GM21717 (cell line): Measurements from ENCODE around the gene ACE.

Source experiments
- ATAC-seq: cut with Tn5 transposase; IDR thresholded peaks from one replicate; pipeline ENCODE4 v1.9.1; 2021; ENCODE audit warnings: mild to moderate bottlenecking, moderate library complexity; ENCODE audit not compliant: unreplicated experiment

The ACE gene

DNA sequence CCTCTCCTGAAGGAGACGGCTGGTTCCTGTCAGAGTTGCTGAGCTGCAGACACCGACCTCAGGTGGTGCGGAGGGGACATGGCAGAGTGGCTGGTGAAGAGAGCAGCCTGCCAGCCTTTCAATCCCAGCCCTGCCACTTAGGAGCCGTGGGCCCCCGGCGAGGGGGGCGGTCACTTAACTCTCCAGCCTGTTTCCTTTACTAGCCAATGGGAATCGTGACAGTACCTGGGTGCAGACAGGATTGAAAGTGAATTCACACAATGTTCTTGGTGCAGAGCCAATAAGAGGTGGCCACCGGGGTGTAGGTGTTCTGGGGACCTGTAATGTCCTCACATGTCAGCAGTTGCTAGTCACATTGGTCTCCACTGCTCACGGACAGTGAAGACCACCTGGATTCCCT is 13.5 kb downstream of the ACE start:
- ATAC-seq, result no peak

DNA sequence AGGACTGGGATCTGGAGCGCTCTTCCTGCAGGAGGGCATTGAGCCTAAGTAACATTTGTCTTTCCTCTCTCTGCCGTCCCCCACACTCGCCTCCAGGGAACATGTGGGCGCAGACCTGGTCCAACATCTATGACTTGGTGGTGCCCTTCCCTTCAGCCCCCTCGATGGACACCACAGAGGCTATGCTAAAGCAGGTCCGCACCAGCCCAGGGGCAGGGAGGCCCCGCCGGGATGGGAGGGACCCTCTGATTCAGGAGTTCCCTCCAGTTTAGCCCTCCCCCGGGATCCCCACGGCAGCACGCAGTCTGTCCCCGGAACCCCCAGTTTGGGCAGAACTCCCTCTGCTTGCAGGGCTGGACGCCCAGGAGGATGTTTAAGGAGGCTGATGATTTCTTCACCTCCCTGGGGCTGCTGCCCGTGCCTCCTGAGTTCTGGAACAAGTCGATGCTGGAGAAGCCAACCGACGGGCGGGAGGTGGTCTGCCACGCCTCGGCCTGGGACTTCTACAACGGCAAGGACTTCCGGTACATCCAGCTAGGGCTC is 14.1 kb downstream of the ACE start:
- ATAC-seq, result no peak

DNA sequence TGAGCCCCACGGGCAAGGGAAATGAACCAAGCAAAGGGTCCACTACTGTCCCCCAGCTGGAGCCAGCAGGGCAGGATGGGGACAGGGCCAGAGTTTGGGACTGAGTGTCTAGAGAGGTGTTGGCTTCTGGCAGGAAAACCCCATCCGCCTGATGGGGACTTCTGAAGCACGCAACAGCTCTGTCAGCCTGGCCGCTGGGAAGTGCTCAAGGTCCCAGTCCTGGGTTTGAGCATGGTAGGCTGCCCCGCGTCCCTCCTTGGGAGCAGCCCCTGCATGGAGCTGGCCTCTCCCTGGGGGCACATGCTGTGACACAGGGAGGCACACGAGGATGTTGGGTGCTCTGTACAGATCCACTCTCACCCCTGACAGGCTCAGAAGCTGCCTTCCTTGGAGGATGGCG is 14.6 kb downstream of the ACE start:
- ATAC-seq, result no peak

DNA sequence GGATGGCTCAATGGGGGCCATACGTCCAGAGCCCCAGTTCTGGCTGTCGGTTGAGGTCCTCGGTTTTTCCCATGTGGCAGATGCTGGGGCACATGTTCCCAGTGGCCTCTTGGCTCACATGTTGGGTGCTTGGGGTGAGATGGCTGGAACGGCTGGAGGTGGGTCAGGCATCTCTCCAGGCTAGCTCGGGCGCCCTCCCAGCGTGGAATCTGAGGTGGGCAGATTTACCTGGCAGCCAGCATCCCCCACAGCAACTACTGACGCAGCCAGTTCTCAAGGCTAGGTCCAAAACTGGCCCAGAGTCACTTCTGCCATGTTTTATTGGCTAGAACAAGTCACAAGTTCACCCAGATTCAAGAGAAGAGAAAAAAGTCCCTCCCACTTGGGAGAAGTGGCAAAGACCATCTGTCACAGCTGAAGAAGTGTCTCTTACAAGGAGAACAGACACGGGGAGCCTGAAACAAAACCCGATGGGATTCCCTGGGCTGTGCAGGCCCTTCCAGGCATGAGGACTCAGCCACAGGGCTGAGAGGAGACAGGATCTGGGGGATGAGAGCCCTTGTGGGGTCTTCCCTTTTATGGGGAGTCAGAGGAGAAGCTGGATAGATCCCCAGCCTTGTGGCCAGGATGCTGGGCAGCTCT is 15.2 kb downstream of the ACE start:
- no peak for ATAC-seq

DNA sequence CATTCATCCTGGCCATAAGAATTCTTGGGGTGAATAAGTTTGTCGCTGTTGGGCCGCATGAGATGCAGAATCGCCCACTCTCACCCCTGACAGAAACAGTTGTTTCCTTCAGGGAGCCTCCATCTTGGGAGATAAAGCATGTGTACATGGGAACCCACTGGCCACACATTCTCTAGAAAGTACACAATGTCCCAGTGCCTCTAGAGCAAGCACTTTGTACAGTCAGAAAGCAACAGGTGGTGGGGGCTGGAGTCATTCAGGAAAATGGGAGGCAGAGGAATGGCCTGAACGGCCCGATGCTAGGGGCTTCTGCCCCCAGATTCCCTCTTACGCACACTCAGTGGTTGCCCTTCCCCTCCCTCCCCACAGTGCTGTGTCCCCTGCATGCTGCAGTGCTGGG is 16.1 kb downstream of the ACE start:
- no peak for ATAC-seq

DNA sequence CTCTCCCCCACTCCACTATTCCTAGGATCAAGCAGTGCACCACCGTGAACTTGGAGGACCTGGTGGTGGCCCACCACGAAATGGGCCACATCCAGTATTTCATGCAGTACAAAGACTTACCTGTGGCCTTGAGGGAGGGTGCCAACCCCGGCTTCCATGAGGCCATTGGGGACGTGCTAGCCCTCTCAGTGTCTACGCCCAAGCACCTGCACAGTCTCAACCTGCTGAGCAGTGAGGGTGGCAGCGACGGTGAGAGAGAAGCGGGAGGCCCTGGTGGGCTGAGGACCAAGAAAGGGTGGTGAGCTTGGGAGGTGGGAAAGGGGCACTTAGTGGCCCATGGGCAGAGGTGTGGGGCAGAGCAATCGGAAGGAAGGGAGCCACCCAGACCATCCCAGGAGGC is 16.6 kb downstream of the ACE start:
- ATAC-seq, result no peak

DNA sequence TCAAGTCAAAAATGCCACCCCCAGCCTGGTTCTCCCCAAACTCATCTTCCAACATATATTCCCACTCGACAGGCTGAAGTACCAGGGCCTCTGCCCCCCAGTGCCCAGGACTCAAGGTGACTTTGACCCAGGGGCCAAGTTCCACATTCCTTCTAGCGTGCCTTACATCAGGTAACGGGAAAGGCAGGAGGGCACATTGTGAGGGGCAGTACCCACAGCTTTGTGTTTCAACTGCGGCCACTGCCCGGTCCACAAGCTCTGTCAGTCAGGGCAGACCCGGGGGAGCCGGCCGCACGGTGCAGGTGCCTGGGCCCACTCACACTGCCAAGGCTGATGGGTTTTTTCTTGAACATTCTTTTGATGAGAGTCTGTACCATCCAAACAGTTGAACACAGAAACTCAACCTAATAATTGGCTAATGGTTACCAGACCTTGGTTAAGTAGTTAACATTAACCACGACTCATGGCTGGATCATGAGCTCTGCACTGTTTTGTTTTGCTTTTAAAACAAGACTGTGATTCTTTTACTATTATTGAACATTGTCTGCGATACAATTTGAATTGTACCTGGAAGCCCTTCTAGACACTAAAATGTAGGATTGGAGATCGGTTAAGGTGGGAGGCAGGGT is 17.6 kb downstream of the ACE start:
- no peak for ATAC-seq

DNA sequence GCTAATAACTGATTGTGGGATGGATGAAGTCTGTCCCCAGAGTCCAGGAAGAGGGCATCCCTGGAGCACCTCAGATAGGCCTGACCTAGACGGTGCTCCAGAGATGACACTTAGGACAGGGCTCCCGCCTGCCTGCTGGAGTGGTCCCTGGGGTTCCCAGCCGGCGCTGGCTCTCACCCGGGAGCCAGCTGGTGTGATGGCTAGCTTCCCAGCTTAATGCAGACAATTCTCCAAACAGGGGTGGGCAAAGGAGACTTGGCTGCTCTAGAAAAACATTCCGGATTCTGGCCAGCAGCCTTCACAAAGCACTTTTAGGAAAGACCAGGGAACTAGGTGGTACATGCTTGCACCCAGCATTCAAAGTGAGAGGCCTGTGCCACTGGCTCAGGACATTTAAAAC is 18.6 kb downstream of the ACE start:
- ATAC-seq, result no peak

DNA sequence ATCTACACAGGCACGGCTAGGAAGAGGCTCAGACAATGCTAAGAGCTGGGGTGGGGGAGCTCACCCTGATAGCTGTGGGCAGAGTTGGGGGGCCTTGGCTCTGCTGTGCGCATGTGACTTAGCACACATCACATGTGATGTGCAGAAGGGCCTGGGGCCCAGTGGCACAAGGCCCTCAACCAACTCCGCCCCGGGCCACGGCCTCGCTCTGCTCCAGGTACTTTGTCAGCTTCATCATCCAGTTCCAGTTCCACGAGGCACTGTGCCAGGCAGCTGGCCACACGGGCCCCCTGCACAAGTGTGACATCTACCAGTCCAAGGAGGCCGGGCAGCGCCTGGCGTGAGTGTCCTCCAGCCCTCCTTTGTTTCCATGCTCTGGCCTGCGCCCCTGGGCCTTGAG is 19.3 kb downstream of the ACE start:
- no peak for ATAC-seq

DNA sequence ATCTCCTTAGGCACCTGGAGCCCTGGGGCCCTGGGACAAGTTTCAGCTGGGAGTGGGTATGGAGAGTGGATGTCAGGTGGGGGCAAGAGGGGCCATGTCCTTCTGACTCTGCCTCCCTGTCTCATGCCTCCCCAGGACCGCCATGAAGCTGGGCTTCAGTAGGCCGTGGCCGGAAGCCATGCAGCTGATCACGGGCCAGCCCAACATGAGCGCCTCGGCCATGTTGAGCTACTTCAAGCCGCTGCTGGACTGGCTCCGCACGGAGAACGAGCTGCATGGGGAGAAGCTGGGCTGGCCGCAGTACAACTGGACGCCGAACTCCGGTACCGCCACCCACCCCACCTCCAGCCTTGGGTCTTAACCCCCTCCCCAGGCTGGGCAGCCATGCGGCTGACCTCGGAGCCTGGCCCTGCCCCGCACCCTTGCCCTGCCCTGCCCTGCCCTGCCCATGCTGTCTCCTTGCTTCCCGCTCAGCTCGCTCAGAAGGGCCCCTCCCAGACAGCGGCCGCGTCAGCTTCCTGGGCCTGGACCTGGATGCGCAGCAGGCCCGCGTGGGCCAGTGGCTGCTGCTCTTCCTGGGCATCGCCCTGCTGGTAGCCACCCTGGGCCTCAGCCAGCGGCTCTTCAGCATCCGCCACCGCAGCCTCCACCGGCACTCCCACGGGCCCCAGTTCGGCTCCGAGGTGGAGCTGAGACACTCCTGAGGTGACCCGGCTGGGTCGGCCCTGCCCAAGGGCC is 20.0 kb downstream of the ACE start:
- no peak for ATAC-seq

DNA sequence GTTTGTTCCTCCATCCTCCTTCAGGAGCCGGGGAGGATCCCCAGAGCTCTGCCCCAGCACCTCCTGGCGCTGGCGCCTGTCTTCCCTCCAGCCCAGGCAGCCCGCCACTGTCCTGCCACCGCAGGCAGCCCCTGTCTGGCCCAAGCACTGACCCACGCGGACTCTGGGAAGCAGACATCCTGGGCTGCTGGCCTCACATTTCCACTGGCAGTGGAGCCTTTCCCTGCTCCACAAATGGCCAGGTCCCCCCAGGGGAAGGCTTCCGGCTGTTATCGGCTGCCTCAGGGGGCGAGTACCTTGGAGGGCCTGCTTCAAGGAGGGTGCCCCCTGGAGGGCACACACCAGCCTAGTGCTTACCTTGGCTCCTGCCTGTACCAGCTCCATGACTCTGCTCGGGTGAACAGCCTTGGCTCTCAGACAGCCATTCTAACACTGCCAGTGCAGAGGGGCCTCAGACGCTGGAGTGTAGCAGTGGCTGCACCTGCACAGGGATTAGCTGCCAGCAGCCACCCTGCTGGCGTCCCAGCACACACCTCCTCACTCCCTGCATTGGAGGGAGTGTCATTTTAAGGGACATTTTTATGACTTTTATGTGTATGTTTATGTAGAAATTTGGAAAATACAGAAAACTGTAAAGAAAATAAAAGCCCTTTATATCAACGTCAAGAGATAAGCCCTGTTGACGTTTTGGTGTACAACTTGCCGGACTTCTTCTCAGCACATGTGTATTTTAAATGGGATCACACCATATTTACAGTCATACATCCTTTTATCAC is 21.0 kb downstream of the ACE start:
- ATAC-seq, result no peak

DNA sequence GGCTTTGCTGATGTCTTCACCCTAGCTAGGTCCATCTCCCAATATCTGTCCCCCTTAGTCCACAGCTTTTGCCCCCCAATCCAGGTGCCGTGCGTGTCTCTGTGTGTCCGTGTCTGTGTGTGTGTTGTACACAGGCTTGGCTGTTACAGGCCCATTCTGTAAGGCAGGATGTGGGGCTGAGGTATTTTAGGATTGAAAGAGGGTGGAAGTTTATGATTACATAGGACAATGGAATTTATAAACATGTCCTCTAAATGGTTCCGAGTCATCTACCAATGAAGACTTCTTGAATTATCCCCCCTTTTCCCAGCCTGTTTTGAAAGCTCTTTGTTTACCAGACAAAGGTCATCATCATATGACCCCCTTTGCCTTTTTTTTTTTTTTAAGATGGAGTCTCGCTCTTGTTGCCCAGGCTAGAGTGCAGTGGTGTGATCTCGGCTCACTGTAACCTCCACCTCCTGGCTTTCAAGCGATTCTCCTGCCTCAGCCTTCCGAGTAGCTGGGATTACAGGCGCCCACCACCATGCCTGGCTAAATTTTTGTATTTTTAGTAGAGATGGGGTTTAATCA is 21.9 kb downstream of the ACE start:
- ATAC-seq, result no peak

DNA sequence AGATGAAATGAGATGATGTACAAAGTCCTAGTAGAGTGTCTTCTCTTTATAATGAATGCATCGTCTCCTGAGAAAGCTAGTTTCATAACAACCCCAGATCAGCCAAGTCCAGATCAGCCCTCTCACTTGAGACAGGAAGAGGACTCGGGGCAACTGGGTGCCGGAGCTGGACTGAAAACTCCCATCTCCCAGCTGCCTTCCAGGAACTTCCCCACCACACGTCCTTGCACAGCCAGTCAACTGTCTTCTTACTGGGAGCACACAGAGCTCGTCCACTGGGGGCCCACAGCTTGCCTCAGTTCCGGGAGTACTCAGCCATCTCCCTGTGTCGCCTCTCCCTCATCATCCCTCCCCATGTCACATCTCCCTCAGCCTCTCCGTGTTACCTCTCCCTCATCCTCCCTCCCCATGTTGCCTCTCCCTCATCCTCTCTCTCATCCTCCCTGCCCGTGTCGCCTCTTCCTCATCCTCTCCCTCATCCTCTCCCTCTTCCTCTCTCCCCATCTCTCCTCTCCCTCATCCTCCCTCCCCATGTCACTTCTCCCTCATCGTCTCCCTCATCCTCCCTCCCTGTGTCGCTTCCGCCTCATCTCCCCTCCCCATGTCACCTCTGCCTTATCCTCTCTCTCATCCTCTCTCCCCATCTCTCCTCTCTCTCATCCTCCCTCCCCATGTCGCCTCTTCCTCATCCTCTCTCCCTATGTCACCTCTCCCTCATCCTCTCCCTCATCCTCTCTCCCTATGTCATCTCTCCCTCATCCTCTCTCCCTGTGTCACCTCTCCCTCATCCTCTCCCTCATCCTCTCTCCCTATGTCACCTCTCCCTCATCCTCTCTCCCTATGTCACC is 23.9 kb downstream of the ACE start:
- ATAC-seq, result no peak

DNA sequence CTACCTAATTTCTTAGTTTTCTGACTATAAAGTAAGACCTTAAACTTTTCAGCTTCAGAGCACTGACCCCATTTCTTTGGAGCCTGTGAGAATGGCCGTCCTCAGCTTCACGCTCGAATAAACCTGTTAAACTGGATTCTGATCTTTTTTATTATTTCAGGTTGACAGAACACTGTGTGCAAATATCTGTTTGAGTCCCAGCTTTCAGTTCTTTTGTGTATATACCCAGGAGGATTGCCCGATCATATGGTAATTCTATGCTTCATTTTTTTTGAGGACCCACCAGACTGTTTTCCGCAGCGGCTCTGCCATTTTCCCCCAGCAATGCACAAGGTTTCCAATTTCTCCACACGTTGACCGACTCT is 26.5 kb downstream of the ACE start:
- no peak for ATAC-seq

DNA sequence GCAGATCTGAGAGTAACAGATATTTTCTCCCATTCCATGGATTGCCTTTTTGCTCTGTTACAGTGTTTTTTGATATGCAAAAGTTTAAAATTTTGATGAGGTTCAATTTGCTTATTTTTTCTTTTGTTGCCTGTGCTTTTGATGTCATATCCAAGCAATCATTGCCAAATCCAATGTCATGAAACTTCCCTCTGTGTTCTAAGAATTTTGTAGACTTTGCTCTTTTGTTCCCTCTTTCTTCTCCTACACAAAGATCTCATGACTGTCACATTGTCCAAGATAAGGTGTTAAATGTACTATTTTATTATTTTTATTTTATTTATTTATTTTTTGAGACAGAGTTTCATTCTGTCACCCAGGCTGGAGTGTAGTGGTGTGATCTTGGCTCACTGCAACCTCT is 27.4 kb downstream of the ACE start:
- no peak for ATAC-seq

DNA sequence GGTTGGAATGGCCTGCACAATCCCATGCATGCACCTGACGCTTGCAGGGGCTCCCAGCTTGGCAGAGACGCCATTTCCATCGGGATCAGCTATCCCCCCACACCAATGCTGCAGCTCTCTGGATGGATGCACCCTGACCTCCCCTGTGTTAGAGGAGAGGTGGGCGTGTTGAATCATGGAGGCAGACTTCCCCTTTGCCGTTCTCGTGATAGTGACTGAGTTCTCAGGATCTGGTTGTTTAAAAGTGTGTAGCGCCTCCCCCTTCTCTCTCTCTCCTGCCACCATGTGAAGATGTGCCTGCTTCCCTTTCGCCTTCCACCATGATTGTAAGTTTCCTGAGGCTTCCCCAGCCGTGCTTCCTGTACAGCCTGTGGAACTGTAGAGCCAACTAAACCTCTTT is 28.5 kb downstream of the ACE start:
- no peak for ATAC-seq

DNA sequence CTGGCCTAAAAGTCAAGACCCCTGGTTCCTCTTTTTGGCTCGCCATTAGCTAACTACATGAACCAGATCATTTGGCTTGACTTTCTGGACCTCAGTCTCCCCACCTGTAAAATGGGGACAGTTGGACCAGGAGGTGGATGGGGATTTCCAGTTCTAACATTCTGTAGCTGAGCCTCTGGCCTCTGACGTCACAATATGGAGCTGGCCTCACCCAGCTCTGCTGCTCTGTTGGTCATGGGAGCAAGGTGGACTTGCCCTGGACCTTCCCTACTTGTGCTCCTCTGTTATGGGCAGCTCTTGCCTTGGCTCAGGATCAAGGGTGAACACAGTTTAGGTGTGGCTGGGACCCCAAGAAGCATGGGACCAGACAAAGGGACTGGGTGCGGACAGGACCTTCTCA is 29.8 kb downstream of the ACE start:
- ATAC-seq, result no peak

DNA sequence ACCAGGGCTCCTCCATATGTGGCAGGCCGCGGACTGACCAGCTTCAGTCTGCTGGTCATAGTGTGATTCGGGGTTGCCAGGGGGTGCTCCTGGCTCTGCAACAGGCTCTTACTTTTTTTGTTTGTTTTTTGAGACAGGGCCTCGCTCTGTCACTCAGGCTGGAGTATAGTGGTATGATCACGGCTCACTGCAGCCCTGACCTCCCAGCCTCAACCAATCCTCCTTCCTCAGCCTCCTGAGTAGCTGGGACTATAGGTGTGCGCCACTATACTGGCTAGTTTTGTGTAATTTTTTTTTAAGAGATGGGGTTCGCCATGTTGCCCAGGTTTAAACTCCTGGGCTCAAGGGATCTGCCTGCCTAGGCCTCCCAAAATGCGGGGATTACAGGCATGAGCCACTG is 34.5 kb downstream of the ACE start:
- ATAC-seq, result no peak

DNA sequence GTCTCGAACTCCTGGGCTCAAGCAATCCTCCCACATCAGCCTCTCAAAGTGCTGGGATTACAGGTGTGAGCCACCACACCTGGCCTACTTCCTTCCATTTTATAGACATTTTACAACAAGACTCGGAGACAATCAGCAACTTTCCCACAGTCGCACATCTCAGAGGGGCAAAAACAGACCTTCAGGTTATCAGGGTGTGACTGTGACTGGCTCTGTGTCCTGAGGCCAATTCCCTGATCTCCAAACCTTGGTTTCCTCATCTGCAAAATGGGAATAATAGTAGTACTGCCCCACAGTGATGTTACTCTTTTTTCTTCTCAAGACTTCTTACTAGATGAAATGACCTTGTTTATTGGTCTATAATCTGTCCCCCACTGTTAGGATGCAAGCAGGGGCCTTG is 35.5 kb downstream of the ACE start:
- no peak for ATAC-seq

DNA sequence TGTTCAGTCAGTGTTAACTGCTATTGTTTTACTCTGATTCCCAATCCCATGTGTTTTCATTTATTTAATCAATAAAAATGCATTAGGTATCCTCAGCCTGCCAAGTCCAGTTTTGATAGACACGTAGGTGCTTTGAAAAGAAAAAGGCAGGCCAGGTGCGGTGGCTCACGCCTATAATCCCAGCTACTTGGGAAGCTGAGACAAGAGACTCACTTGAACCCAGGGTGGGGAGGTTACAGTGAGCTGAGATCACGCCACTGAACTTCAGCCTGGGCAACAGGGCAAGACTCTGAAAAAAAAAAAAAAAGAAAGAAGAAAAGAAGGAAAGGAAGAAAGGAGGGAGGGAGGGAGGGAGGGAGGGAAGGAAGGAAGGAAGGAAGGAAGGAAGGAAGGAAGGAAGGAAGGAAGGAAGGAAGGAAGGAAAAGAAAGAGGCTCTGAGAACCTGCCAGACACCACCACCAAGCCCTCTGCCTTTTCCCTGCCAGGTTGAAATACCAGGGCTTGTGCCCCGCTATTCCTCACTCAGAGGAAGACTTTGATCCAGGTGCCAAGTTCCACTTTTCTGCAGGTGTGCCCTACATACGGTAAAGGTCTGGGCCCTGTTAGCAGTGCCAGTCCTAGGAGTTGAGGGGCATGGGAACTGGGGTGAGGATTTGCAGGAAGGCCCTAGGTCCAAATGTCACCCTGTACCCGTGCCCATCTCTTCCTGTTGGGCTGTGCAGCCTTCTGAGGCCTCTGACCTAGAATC is 36.2 kb downstream of the ACE start:
- ATAC-seq, result no peak
